ENCODE data around the gene GIGYF2.

Gene GIGYF2

DNA sequence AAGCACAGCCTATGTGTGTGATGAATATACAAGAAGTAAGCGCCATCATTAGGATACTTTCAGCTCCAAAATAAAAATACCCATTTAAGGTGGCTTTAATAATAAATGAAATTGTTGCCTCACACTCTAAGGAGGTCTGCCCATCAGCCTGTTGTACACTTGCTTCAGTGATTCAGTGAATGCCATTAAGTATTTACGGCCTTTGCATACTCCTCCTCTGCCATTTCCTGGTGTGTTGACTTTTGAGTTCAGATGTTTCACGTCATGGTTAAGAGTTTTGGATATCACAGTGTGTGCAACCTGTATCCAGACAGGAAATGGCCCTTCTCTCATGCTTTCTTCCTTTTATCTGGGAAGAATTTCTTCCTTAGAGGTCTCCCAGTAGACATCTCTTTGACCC, 134.4 kb downstream of the GIGYF2 start:
- ChIA-PET POLR2A (no interaction called here), CTCF (interaction anchor here (0.6 kb wide), 1 partner anchor 16 kb away, joined by 4 read pairs; no protein-coding TSS in a partner anchor)
- Histone ChIP-seq H3K4me1 (ENCODE audit: control insufficient read depth, insufficient read depth, low read length) (no peaks in the 10 kb centered on the region), H3K36me3 (ENCODE audit: control insufficient read depth in 2 of 2, insufficient read depth in 1 of 2, low read length in 2 of 2) (peaks cover 25 to 63% of the 10 kb centered on the region in 2 experiments), H3K9me3 (ENCODE audit: control insufficient read depth, insufficient read depth, low read depth, low read length) (no peaks in the 10 kb centered on the region), H3K27ac (ENCODE audit: extremely low read depth, low read depth, low read length) (no peak overlapping the region), H3K4me3 (ENCODE audit: low read depth, low read length) (no peak overlapping the region)
- TF ChIP-seq ZFHX2 (tag by site-specific recombination; conservative IDR thresholded peaks at IDR 0.05), result no peak
- TF ChIP-seq, protein P1, sequence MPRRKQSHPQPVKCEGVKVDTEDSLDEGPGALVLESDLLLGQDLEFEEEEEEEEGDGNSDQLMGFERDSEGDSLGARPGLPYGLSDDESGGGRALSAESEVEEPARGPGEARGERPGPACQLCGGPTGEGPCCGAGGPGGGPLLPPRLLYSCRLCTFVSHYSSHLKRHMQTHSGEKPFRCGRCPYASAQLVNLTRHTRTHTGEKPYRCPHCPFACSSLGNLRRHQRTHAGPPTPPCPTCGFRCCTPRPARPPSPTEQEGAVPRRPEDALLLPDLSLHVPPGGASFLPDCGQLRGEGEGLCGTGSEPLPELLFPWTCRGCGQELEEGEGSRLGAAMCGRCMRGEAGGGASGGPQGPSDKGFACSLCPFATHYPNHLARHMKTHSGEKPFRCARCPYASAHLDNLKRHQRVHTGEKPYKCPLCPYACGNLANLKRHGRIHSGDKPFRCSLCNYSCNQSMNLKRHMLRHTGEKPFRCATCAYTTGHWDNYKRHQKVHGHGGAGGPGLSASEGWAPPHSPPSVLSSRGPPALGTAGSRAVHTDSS (tag by site-specific recombination; IDR thresholded peaks at IDR 0.05), result no peak

DNA sequence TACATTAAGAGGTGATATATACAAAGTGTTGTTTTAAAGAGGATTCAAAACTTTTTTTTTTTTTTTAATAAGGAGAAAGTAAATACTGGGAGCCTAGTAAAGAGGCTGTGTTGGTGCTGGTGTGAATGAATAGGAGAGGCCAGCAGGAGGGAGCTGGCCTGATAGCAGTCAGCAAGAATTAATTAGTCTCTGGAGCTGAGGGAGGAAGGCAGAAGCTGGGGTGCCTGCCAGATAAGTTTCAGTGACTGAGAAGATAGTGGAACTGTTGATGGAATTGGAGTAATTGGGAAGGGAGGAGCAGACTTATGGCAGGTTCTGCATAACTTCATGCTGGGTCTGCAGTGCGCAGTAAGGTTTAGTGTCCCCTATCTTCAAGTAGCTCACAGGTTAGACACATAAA, 136.7 kb downstream of the GIGYF2 start:
- H3K36me3 ChIP-seq (ENCODE audit: control insufficient read depth in 2 of 2, insufficient read depth in 1 of 2, low read length in 2 of 2), result peaks cover 23 to 79% of the 10 kb centered on the region in 2 experiments
- H3K27ac ChIP-seq (ENCODE audit: extremely low read depth, low read depth, low read length), result no peak overlapping the region
- H3K4me1 ChIP-seq (ENCODE audit: control insufficient read depth, insufficient read depth, low read length), result peaks cover 9% of the 10 kb centered on the region; the same call in 1 of the 2 replicates
- H3K9me3 ChIP-seq (ENCODE audit: control insufficient read depth, insufficient read depth, low read depth, low read length), result no peaks in the 10 kb centered on the region
- H3K4me3 ChIP-seq (ENCODE audit: low read depth, low read length), result no peak overlapping the region
- TF ChIP-seq ZNF580 (tag by site-specific recombination; IDR thresholded peaks at IDR 0.05) (no peak), ZNF664 (tag by site-specific recombination; IDR thresholded peaks at IDR 0.05) (no peak), TCF7L2 (IDR thresholded peaks at IDR 0.05; ENCODE audit: borderline replicate concordance, low read depth, low read length) (no peak), ZNF549 (tag by site-specific recombination; IDR thresholded peaks at IDR 0.05) (no peak), KLF7 (tag by site-specific recombination; IDR thresholded peaks at IDR 0.05; ENCODE audit: borderline replicate concordance) (no peak), ZNF266 (tag by site-specific recombination; IDR thresholded peaks at IDR 0.05; ENCODE audit: low read depth) (no peak), EGR2 (tag by site-specific recombination; IDR thresholded peaks at IDR 0.05; ENCODE audit: low read depth) (no peak), ZBTB21 (tag by site-specific recombination; IDR thresholded peaks at IDR 0.05) (no peak), ZNF501 (tag by site-specific recombination; IDR thresholded peaks at IDR 0.05) (no peak), ZNF169 (tag by site-specific recombination; IDR thresholded peaks at IDR 0.05) (no peak), ZNF658 (tag by site-specific recombination; IDR thresholded peaks at IDR 0.05) (no peak), ZNF768 (tag by site-specific recombination; IDR thresholded peaks at IDR 0.05) (no peak), BCL11A (tag by site-specific recombination; IDR thresholded peaks at IDR 0.05; ENCODE audit: low read depth) (no peak), ZNF16 (tag by site-specific recombination; IDR thresholded peaks at IDR 0.05; ENCODE audit: low read depth) (no peak), ZNF146 (tag by site-specific recombination; IDR thresholded peaks at IDR 0.05) (no peak), ZNF529 (tag by site-specific recombination; IDR thresholded peaks at IDR 0.05; ENCODE audit: insufficient replicate concordance) (no peak)
- TF ChIP-seq, protein P2, sequence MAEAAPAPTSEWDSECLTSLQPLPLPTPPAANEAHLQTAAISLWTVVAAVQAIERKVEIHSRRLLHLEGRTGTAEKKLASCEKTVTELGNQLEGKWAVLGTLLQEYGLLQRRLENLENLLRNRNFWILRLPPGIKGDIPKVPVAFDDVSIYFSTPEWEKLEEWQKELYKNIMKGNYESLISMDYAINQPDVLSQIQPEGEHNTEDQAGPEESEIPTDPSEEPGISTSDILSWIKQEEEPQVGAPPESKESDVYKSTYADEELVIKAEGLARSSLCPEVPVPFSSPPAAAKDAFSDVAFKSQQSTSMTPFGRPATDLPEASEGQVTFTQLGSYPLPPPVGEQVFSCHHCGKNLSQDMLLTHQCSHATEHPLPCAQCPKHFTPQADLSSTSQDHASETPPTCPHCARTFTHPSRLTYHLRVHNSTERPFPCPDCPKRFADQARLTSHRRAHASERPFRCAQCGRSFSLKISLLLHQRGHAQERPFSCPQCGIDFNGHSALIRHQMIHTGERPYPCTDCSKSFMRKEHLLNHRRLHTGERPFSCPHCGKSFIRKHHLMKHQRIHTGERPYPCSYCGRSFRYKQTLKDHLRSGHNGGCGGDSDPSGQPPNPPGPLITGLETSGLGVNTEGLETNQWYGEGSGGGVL (tag by site-specific recombination; IDR thresholded peaks at IDR 0.05), result no peak
- ChIA-PET CTCF (interaction anchor here (0.6 to 1.8 kb wide), 2 partner anchors 19 to 74 kb away, joined by 6 to 7 read pairs; no protein-coding TSS in a partner anchor), POLR2A (no interaction called here)

DNA sequence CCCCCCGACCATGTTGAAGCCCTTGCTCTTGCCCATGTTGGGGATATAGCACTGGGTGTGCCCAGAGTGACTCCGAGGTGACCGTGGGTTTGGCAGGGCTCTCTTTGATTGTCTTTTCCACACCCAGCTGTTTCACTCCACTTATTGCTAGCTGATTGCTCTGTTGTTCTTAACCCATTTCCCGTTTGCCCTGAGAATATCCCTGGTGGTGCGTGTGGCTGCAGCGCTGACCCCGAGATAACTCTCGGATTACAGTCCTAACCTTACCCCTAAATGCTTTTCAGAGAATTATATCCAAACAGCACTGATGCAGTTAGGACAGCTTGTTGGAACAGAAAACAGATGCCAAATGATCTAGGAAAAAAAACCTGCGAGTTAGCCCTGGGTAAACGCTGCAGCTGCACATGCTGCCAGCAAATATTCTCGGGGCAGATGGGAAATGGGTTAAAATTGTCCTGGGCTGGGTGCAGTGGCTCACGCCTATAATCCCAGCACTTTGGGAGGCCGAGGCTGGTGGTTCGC, 138.6 kb downstream of the GIGYF2 start:
- ChIA-PET POLR2A (interaction anchor here (0.5 kb wide), 1 partner anchor 19 kb away, joined by 3 read pairs; no protein-coding TSS in a partner anchor), CTCF (interaction anchor here (0.6 to 0.7 kb wide), 3 partner anchors 18 to 936 kb away, joined by 3 read pairs; no protein-coding TSS in a partner anchor)
- Histone ChIP-seq H3K36me3 (ENCODE audit: control insufficient read depth in 2 of 2, insufficient read depth in 1 of 2, low read length in 2 of 2) (peaks cover 23 to 83% of the 10 kb centered on the region in 2 experiments), H3K27ac (ENCODE audit: extremely low read depth, low read depth, low read length) (no peak overlapping the region), H3K9me3 (ENCODE audit: control insufficient read depth, insufficient read depth, low read depth, low read length) (no peaks in the 10 kb centered on the region), H3K4me3 (ENCODE audit: low read depth, low read length) (no peak overlapping the region), H3K4me1 (ENCODE audit: control insufficient read depth, insufficient read depth, low read length) (peaks cover 10% of the 10 kb centered on the region; the same call in 1 of the 2 replicates)
- TF ChIP-seq ZNF394 (tag by site-specific recombination; IDR thresholded peaks at IDR 0.05; ENCODE audit: borderline replicate concordance) (no peak), ZNF510 (tag by site-specific recombination; IDR thresholded peaks at IDR 0.05; ENCODE audit: insufficient replicate concordance) (no peak), ZNF585B (tag by site-specific recombination; IDR thresholded peaks at IDR 0.05) (no peak), ZNF423 (tag by site-specific recombination; IDR thresholded peaks at IDR 0.05) (no peak), ZNF26 (tag by site-specific recombination; IDR thresholded peaks at IDR 0.05) (no peak), TCF7L2 (IDR thresholded peaks at IDR 0.05; ENCODE audit: borderline replicate concordance, low read depth, low read length) (no peak), KLF9 (tag by site-specific recombination; IDR thresholded peaks at IDR 0.05; ENCODE audit: low read depth) (no peak), ZNF560 (tag by site-specific recombination; IDR thresholded peaks at IDR 0.05; ENCODE audit: borderline replicate concordance) (no peak), ZNF561 (tag by site-specific recombination; IDR thresholded peaks at IDR 0.05; ENCODE audit: borderline replicate concordance) (no peak), ZEB2 (tag by site-specific recombination; IDR thresholded peaks at IDR 0.05) (no peak)

Measured in HEK293 (cell line).